ENCODE results near the gene MGAT1.

DNA sequence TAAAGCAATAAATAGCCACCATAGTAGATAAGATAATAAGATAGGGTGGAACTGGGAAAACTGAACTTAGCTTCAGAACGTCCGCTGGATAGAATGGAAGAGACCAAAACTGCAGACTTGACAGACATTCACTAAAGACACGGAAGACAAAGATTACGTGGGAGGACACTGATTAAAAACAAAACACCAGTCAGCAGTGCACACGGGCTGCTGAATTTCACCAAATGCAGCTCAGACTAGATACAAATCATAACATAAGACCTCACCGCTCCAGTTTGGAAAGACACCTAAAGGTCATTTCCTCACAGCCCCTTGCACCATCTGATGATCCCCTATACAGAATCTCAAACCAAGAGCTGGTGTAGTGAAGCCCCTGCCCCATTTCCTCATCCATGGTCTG lies 59.9 kb downstream of the MGAT1 start:
- TF ChIP-seq CTCF (IDR thresholded peaks at IDR 0.05) (no peak), POLR2A (IDR thresholded peaks at IDR 0.05) (no peak)

Data from lower leg skin (tissue), 3 donors.